GM21381 (cell line): ENCODE results near the gene ARL3.
"Not testable (repeated sequence)": the region's sequence is repeated elsewhere in the genome, so short reads cannot be mapped to it uniquely, and the experiment has no call there.

ENCODE experiments used
- ATAC-seq: cut with Tn5 transposase; IDR thresholded peaks from one replicate; pipeline ENCODE4 v1.9.1; 2021; ENCODE audit warnings: mild to moderate bottlenecking, moderate library complexity; ENCODE audit not compliant: unreplicated experiment

Gene ARL3

GRCh38 chr10:102705531-102705930, 8.7 kb downstream of the ARL3 start:
- ATAC-seq, result no peak

- no peak for ATAC-seq
These were observed 9.3 kb downstream of the ARL3 start for GRCh38 chr10:102704915-102705314.

GRCh38 chr10:102702742-102703141, 11.5 kb downstream of the ARL3 start:
- no peak for ATAC-seq

DNA sequence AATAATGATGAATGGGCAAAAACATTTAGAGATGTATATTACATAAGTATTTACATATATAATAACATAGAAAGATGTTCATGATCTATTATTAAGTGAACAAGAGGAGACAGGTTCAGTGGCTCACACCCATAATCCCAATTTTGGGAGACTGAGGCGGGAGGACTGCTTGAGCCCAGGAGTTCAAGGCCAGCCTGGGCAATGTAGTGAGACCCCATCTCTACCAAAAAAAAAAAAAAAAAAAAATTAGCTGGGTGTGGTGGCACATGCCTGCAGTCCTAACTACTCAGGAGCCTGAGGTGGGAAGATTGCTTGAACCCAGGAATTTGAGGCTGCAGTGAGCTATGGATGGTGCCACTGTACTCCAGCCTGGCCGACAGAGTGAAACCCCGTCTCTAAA, 12.4 kb downstream of the ARL3 start:
- ATAC-seq, result no peak

DNA sequence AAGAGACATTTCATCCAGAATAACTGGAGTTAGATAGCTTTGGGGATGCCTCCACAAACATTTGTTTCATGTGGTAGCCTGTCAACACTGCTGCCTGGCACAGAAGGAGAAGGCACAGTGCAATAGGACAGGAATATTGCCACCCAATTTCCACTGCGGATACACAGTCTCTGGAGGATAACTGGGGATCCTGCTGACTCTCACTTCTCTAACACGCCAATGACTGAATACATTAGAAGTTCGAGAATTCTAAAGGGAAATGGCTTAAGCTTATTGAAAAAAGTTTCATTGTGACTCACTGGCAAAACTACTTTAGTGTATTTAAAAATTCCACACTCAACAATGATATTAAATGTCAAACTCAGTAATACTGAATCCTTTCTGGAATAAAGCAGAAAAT, 12.9 kb downstream of the ARL3 start:
- ATAC-seq, result no peak

- no peak for ATAC-seq
These were observed 15.3 kb downstream of the ARL3 start for GRCh38 chr10:102698894-102699293.

GRCh38 chr10:102696736-102697135, 17.5 kb downstream of the ARL3 start:
- ATAC-seq, result no peak

DNA sequence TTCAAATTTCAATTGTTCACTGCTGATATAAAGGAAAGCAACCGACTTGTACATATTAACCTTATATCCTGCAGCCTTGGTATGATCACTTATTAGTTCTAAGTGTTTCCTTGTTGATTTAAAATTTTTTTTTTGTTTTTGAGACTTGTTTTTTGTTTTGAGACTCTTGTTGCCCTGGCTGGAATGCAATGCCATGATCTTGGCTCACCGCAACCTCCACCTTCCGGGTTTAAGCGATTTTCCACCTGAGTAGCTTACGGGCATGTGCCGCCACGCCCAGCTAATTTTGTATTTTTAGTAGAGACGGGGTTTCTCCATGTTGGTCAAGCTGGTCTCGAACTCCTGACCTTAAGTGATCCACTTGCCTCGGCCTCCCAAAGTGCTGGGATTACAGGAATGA, 18.8 kb downstream of the ARL3 start:
- not testable (repeated sequence) for ATAC-seq

DNA sequence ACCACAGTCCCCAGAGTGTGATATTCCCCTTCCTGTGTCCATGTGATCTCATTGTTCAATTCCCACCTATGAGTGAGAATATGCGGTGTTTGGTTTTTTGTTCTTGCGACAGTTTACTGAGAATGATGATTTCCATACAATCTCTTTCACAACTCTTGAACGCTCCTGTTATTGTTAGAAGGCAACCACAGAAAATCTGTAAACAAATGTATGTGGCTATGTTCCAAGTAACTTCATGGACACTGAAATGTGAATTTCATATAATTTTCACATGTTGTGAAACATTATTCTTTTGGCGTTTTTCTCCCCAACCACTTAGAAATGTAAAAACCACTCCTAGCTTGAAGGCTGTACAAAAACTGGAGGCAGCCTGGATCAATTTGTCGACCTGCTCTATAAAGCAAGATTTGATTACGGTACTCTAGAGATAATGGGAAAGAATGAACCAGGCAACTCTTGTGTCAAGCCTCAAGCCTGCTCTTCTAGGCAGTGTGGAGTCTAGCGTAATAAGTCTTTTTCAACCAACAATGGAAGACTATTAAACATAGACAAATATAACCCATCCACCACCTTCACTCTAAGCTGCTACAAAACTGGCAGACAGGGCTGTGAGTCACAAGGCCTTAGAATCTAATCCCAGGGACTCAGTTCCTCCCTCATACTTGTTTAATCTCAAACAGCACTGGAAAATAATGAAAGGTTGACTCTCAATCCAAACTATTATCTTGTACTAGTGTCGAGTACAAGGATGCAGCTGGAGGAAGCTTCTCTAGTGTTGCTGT, 22.7 kb downstream of the ARL3 start:
- no peak for ATAC-seq

- ATAC-seq, result no peak
These were observed 30.5 kb downstream of the ARL3 start for GRCh38 chr10:102683736-102684135.

DNA sequence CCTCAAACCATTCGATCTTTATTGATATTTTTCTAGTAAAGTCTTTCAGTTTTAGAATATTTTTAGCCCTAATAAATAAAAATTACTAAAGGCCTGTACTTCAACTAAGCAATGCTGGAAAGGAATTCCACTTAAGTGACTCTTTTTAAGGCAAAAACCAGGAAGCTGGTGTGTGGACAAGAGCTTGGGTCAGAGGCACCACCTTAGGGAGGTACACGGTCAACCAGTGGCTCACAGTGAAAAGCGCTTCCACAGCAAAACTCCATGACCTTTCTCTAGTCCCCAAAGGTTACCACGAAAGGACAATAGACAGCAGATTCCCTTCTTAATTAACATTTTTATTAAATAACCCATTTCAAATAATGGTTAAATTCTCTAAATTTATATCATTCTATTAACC, 31.2 kb downstream of the ARL3 start:
- ATAC-seq, result no peak

GRCh38 chr10:102682416-102682815, 31.8 kb downstream of the ARL3 start:
- no peak for ATAC-seq

DNA sequence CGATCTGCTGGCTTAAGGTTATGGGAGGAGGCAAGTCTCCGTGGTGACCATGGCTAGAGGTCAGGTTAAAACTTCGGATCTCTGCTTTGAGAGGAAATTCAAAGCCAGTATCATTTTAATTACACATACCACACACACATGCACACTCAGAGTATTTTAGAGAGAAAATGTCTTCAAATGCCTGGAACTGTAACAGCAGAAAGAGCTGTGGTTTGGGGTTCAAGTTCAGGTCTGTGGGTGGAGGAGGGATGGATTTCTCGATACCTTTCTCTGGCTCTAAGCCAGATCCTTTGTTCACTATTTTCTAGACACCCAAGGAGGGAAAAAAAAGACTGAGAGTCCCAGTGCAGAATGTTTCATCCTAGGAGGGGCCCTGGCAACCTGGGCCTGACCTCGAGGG, 32.5 kb downstream of the ARL3 start:
- ATAC-seq, result no peak

DNA sequence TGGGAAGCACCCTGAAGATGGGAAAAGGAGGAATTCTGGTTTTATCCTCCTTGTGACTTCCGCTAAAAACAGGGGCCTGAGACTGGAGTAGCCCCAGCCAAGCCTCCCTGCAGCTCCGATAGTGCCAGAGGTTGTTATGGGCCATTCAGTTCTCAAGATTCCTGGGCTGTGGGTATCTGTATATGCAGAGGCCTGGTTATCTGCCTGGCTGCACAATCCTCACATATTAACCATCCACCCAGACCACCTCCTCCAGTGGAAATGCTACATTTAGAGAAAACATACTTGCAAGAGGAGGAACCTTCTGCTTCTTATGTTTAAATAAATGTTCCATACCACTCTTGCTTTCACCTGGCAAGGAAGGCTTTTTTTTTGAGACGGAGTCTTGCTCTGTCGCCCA, 34.6 kb downstream of the ARL3 start:
- no peak for ATAC-seq

DNA sequence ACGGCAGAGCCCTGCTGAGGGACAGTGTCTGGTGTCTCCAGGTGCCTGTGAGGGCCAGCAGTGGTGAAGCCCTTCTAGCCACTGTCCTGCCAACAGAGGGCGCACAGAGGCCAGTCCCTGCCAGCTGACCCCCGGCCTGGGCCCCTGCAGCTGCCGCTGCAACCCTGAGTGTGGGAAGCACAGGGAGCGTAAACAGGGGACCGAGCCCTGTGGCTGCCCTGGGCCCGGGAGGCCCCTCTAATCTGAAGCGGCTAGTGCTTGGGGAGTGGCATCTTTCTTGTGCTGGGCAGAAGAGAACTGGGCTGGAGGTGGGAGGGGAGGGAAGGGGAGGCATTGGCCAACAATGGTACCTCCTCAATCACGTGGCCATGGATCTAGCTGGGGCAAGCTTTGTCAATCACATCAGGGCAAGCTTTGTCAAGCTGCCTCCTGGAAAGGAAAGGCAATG, 35.3 kb downstream of the ARL3 start:
- no peak for ATAC-seq

- ATAC-seq, result no peak
These were observed 36.2 kb downstream of the ARL3 start for GRCh38 chr10:102678068-102678400.

DNA sequence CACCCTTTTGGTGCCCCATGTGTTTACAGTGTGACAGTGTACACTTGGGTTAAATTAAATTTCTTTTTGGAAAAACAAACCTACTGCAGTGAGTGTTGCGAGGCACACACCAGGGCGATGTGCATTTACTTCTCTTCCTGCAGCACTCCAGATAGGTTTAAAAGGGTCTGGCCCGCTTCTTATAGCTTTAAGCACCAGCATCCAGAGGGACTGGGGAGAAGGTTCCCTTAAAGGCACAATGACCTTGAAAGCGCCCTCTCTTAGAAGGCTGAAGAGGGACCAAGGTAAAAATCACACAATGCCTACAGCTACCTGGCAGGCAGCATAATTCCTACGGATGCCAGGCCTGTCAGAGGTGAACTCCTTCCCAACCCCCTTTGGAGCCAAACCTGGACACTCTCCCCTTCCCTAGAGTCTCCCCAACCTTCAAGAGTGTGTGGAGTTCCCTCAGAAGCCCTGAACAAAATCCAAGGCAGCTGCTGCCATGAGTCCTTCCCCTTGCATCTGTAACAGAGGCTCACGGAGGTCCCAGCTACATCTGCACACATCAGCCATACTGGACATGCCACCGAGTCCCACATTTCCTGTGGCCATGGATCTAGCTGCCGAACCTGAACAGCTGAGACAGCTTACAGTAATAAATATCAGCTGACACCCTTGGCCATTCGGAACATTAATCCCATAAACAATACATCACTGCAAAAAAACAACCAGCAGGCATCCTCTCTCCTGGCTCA, 36.7 kb downstream of the ARL3 start:
- no peak for ATAC-seq

- ATAC-seq, result no peak
These were observed 37.5 kb downstream of the ARL3 start for GRCh38 chr10:102676534-102677315.

GRCh38 chr10:102675666-102676533, 38.3 kb downstream of the ARL3 start:
- no peak for ATAC-seq

- ATAC-seq, result no peak
These were observed 39.1 kb downstream of the ARL3 start for GRCh38 chr10:102675011-102675665.
